ENCODE data around the gene RSF1.
A peak's percentile ranks its signal among the peaks of the same experiment; 100 is the strongest.

The RSF1 gene

DNA sequence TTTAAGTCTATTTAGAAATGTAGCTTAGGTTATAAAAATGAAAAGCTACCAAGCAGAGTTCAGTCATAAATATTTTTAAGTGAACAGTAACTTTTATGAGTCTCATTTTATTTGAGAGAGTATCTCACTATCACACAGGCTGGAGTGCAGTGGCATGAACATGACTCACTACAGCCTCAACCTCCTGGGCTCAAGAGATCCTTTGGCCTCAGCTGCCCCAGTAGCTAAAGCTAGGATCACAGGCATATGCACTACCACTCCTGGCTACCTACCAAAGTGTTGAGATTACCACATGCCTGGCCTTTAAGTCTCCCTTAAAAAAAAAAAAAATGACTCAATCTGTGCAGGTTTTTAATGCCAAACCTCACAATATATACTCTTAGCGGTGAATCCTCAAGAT lies 148.3 kb downstream of the RSF1 start:
- peak; percentile 96 for DNase-seq

DNA sequence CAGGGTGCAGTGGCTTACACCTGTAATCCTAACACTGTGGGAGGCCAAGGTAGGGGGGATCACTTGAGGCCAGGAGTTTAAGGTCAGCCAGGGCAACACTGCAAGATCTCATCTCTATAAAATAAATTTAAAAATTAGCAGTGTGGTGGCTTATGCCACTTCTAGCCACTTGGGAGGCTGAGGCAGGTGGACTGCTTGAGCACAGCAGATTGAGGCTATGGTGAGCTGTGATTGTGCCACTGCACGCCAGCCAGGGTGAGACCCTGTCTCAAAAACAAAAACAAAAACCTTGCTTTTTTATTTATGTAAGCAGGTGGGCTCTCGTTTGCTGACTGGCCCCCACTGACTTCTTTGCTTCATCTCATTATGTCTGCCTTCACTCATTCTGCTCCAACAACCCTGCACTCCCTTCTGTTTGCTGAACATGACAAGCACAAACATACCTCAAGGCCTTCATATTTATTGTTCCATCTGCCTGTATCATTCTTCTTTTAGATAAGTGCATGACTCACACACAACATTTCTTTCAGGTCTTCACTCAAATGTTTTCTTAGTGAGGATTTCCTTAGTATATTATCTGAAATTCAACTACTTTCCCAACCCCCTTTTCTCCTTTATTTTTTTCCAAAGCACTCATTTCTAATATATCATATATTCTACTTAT lies 150.5 kb downstream of the RSF1 start:
- peak; percentile 78 for DNase-seq

DNA sequence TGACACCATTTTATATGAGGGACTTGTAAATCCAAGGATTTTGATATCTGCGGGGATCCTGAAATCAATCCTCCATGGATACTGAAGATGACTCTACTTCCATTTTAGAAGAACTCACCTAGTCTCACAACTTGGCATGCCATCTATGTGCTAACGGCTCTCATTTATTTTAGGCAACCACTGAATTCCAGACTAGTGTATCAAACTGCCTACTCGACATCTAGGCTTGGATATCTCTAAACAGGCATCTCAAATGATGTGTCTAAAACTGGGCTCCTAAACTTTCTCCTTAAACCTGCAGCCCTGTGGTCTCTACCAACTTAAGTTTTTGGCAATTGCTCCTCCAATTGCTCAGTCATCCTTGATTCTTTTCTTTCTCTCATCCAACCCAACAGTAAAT lies 151.8 kb downstream of the RSF1 start:
- DNase-seq = peak; percentile 37

DNA sequence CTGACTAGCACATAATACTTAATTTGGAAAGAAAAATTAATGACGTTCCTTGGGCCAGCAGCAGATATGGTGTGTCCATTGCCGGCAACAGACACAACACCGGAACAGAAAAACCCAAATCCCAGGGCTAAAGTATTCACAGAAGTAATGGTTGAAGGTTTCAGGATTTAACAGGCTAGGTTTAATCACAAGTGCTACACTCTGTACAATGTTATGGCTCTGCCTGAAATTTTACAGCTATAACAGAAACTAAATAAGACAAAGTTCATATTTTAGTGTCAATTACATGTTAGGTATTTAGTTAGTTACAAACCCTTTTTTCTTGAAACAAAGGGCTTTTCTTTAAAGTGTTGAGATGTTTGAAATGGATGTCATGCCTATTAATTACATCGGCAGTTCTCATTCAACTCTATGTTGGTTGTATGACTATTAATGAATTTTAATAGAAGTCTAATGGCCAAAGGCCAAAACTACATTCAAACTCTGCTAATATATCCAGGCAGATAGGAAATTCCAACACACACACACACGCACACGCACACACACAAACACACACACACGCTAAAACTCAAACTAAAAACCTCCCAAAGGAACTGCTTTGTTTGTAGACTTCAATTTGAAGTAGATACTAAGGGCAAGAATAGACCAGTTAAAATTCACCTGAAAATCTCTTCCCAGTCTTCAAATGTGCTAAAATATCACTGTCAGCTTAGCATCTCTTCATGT lies 155.1 kb downstream of the RSF1 start:
- no peak for DNase-seq

DNA sequence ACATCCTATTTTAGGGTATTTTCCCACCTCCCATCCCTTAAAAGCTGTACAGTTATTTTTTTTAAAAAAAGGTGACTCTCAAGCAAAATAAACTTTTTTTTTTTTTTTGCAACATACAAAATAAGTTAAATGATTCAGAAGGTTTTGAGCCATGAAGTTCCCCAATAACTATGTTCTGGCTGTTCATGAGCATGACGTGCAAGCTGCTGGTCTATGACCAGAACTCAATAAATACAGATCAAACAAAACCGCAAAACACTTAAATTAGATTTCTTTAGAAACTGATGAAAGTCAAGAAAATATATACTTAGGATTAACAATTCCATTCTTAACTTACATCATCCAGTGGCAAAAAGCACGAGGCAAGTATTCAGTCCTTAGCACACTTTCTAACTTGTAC lies 158.9 kb downstream of the RSF1 start:
- no peak for DNase-seq

DNA sequence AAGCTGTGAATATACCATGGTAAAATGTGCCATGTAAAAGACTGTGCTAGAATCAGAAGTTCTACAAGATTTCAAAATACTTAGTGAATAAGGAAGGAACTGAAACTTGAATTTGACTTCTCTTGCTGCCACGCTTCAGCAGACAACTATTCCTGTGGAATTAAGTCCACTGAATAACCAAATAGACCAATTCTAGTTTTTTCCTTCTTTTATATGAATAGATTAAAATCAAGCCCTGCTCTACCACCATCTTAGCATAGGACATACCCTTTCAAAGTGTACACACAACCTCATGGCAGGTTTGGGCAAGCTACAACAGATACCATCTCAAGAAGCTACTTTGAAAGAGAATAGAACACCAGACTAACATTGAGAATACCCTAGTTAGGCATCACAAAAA lies 159.6 kb downstream of the RSF1 start:
- no peak for DNase-seq

DNA sequence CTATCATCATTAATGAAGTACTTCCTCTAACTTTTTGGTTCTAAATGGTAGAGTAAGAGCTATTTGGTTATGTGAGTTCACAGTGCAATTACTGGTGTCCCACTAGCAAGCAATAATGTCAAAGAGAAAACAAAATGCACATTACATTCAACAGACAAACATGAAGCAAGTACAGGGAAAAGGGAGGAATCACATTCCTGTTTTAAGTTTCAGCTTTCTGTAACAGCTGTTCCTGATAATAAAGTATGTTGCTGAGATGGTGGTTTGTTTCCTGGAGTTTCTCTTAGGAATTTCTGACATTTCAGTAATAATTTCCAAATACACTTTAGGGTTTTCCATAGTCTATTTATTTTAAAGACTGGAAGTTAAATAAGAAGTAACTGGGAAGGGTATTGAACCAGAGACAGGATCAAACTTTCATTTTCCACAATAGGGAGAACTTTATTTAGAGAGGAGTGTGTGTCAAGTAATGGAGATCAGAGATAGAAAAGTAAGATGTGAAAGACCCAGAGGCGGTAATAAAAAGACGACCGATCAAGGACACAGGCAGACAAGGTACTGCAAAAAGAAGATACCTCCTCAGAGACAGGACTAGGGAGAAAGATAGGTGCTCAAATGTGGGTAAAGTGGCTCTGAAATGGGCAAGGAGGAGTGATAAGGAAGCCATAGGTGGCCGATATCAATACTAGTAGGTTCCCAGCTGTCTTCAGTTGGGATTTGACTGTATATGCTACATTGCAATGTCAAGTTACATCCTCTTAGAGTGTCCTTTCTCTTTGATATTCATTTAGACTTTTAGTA lies 162.1 kb downstream of the RSF1 start:
- DNase-seq = no peak

DNA sequence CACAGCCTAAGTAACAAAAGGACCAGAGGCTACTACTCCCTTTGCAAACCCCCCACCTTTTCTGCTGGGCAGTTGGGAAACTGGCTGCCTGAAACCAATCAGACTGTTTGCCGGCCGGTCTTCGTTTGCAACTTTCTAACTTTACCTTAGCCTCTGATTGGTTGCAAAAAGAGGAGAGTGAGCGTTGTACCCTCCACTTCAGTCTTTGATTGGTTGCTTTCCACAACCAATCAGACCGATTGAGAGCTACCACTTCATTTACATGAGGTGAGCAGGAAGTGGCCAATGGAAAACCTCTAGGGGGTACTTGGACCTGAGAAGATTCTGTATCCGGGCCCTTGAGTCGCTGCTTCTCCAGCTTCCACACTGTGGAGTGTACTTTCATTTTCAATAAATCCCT lies 164.2 kb downstream of the RSF1 start:
- no peak for DNase-seq

DNA sequence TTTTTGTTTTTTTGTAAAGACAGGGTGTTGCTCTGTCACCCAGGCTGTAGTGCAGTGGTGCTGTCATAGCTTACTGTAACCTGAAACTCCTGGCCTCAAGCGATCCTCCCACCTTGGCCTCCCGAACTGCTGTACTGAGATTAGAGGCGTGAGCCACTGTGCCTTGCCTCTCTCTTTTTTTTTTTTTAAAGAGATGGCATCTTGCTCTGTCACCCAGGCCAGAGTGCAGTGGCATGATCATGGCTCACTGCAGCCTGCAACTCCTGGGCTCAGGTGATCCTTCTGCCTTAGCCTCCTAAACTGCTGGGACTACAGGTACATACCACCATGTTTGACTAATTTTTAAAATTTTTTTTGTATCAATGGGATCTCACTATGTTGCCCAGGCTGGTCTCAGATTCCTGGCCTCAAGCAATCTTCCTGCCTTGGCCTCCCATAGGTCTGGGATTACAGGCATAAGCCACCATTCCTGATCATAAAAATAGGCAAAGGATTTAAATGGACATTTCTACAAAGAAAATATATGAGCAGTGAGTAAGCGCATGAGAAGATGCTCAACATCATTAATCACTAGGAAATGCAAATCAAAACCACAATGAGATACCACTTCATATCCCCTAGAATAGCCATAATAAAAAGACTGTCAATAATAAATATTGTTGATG lies 165.6 kb downstream of the RSF1 start:
- no peak for DNase-seq

DNA sequence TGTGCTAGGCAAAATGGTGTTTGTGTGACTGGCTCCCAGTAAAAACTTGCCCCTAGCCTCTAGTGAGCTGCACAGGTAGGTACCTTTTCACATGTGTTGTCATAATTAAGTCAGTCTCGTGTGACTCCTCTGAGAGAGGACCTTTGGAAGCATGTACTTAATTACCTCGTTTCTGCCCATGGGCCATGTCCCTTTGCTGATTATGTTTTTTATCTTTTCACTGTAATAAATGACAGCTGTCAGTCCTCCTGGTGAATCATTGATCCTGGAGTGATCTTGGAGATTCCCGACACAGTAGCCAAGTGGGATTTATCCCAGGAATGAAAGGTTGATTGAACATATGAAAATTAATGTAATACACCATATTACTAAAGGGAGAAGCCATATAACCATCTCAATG lies 170.4 kb downstream of the RSF1 start:
- no peak for DNase-seq

DNA sequence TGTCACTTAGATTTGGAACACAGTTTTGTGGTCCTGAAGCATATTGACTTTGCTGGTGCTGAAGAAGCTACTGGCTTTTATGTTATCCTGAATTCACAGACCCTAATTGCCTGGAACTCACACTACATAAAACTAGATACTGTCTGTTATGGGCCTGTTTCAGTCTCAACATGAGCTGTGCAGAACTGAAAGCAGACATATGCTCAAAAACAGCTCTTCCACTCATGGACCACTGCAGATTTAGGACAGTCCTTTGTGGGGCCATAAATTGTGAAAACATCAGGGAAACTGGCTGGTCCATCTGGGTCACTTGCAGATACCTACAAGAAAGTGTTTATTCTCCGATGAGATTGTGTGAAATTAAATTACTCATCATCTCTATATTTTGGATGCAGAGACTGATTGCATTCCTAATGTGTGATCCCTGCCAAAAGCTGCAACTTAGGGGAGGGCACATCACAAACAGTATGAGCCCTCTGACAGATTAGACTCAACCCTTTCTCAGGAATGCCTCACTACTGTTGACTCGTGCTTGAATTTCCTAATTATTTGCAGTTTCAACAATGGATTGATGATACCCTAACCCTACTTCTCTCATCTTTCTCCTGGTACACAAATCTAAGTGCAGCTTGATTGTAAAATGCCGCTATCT lies 172.7 kb downstream of the RSF1 start:
- DNase-seq = peak; percentile 28

DNA sequence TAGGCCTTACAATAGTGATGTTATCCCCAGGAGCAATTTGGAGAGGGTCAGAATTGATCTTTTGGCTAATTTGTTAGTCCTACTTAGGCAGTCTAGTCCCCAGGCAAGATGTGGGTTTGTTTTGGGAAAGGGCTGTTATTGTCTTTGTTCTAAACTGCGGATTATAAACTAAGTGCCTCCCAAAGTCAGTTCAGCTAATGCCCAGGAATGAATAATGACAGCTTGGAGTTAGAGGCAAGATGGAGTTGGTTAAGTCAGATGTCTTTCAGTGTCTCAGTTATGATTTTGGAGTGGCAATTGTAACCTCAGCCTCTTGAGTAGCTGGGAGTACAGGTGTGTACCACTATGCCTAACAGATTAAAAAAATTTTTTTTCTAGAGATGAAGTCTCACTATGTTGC lies 175.6 kb downstream of the RSF1 start:
- no peak for DNase-seq

DNA sequence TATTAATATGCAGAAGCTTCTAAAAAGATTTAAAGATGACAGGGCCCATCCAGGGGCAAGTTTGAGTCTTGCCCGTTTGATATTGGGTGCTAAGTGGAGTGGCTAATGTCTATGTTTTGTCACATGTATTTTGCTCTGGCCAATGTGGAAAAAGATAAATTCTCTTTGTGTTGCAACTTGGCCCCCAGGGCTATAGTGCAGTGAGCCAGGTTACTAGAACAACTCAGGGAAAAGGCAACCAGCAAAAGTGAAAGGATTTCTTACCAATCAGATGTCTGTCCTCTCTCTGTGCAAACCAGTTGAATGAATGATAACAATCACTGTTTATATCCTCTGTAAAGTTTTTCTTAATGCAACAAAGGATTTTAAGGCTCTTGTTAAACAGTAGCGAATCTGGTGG lies 178.3 kb downstream of the RSF1 start:
- DNase-seq = no peak

DNA sequence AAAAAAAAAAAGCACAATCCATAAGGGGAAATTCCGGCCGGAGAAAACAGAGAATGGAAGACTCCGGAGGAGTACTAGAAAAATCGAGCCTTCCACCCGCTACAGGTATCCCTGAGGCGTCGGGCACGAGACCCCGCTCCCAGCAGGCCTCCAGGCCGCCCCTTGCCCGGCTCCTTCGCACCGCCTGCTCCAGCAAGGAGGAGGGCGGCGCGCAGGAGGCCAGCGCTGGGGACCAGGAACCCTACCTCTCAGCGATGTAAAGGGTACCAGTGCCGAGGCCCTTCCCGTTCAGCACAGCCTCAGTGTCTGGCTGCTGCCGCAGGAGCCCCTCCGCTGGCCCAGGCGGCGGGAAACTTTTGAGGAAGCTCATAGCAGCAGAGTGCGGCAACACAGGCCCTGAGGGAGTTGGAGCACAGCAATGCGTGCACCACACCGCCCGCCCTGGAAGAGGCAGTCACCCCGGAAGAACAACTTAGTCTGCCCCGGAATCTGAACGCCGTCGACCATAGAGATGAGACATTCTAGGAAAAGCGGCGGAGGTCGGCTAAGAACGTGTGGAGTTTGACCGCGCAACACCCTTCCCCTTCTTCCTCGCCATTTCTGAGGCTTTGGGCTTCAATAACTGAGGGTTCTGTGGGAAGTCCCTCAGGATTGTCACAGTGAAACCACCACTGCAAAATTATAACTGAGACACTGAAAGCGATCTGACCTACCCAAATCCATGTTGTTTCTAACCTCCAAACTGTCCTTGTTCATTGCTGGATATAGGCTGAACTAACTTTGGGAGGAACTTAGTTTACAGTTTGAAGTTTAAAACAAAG lies 183.0 kb downstream of the RSF1 start, which contains the start of gene CLNS1A:
Gene CLNS1A, minus strand, starts transcription at position 450 of the 821 bp plus-strand sequence. Its CDS starts 80 bp downstream, at position 370.
- peak; percentile 90 for DNase-seq

DNA sequence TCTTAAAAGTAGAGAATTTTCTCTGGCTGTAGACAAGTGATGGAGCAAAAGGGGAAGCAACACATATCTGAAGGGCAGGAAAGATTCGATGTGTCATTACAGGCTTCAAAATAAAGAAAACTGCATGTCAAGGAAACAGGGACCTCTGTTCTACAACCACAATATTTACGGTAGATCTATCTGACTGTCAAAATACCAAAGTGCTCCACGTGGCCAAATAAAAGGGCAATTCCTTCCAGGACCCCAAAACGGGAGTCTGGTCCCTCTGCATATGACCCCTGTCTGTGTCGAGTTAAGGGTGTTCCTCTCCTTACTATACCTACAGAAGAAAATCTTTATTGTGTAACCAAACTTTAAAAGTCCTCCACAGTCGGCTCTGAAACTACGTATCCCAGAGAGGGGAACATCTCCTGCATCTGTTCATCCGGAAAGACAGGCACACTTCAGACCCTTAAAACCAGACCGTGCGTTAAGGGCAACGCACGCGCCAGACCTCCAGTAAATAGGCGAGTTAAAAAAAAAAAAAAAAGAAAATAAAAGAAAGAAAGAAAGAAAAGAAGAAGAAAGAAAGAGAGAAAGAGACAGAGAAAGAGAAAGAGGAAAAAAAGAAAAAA lies 183.7 kb downstream of the RSF1 start:
- no peak for DNase-seq

DNA sequence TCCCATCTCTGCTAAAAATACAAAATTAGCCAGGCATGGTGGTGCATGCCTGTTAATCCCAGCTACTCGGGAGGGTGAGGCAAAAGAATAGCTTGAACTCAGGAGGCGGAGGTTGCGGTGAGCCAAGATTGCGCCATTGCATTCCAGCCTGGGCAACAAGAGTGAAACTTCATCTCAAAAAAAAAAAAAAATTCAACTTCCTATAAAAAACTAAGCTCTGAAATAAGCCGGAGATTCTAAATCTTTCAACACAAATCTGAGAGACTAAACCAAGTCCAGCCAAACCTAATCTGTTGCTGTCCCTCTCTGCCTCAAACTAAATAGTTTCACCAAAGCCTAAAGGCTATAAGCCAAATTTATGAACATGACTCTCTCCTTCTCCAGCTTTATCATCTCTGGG lies 186.6 kb downstream of the RSF1 start:
- DNase-seq = peak; percentile 26

DNA sequence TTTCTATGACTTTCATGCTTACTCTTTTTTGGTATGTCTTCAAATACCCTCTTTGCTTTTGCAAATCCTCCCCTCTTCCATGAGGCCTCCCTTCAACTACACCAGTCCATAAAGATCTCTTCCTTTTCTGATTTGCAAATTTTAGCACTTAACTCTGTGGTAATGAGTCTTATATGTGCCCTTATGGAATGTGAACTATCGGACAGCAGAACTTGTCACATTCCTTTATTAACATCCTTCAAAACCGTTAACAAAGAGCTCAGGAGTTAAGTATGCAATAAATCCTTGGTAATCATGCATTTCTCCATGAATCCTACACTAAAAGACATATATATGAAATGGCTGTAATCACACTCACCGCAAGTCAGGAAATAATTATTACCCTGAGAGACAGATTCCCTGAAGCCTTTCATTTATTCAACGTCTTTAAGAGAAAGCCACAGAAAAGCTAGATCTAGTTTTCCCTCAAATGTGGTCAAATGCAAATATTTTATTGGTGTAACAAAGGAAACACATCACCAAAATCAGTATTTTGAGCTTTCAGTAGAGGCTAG lies 190.3 kb downstream of the RSF1 start:
- DNase-seq = no peak

DNA sequence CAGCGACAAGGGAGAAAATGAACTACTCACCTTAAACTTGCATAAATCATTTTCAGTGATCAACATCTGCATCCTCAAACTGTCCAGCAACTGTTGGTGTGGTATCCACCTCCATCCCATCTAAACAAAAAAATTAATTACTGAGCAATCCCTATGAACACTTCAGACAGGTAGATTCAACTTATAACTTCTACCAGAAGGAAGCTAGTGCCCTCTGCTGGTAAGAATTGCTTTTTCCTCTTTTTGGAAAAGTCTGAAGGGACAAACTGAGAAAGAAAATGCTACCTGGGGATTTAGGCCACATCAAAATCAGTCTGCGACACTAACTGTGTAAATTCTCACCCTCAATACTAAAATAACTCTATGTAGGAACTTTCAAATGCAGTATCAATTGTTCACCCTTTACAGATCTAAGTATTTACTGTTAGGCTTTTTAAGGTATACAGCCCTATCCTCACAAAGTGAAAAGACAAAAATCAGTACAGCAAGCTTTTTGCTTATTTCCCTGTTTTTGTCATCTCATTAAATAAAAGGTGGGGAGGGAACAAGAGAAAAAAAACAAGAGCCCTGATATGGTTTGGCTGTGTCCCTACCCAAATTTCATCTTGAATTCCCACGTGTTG lies 200.8 kb downstream of the RSF1 start:
- DNase-seq = no peak

DNA sequence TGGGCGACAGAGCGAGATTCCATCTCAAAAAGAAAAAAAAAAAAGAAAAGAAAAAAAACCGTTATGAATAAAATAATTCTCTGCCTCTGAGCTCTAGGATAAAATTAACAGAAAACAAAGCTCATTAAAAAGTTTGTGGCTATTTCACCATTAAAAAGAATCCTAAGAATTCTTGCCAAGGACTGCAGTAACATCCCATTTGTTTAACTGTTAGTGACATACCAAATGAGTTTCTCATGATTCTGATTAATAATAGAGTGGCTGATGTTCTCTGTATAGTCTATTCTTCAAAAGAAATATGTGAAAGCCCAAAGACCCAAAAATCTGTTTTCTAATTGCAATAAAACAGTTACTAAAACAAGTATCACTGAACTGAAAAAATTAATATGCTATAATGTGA lies 202.6 kb downstream of the RSF1 start:
- no peak for DNase-seq

DNA sequence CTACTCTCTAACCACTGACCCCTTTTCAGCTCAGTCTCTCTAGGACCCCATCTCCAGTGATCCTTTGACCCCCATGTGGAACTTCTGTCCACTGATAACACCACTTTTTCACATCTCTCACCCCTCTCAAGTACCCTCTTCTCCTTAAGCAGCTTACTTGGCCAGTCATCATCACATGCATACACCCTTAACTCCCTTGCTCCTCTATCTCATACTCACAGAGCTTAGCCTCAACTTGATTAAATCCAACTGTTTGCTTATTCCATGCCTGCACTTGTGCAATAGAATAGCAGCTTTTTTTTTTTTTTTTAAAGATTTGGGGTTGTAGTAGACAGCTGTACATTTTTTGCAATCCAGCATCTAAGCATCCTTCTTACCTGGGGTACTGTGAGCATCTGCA lies 208.6 kb downstream of the RSF1 start:
- DNase-seq = no peak
